GM23248 (cell line): ENCODE results near the gene KRT9.

Experiments used
- EZH2 ChIP-seq: fragments of 200-600 bp; sonication (generic); IDR thresholded peaks from 2 replicates; pipeline ENCODE4 v1.6.1; 2018; ENCODE audit warnings: antibody characterized with exemption, mild to moderate bottlenecking; ENCODE audit not compliant: insufficient read depth, poor library complexity, severe bottlenecking
- EZH2phosphoT487 ChIP-seq: fragments of 200-600 bp; sonication (generic); IDR thresholded peaks from 2 replicates; pipeline ENCODE4 v1.6.1; 2018; ENCODE audit warnings: antibody characterized with exemption, moderate library complexity, mild to moderate bottlenecking, low read depth; ENCODE audit not compliant: insufficient read depth

DNA sequence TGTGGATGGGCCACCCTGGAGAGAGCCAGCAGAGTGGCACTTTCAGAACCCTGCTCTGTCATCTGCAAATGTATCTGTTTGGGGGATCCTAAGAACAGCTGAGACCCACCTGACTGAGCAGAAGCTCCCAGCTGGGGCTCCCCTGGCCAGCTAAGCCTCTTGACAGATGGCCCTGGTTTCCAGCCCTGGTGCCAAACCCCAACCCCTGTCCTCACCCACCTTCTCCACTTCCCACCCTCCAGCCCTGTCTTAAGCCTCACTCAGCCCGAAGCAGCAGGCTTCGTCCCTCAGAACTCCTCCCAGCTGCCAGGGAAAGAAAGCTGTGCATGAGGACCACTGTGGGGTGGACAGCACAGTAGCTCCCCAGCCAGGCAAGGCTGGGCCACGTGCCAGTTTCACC, 3.5 kb upstream of the KRT9 start:
- TF ChIP-seq EZH2phosphoT487 (no peak), EZH2 (no peak)
